Nephron (organoid): ENCODE data around the gene TPSD1.

Experiments used
- H3K27ac Mint-ChIP-seq, 3 experiments: 2 replicates each; pipeline ENCODE4 v1.8.0; 2020; ENCODE audit warnings: mixed read lengths in 3 of 3, mild to moderate bottlenecking in 2 of 3, moderate library complexity in 1 of 3
- H3K27me3 Mint-ChIP-seq: 2 replicates; pipeline ENCODE4 v1.8.0; 2021; ENCODE audit warnings: low read depth, mild to moderate bottlenecking, moderate library complexity, mixed read lengths
- H3K36me3 Mint-ChIP-seq: 2 replicates; pipeline ENCODE4 v1.8.0; 2020; ENCODE audit warnings: low read depth, mixed read lengths
- H3K4me1 Mint-ChIP-seq: 2 replicates; pipeline ENCODE4 v1.8.0; 2020; ENCODE audit warnings: mixed read lengths
- H3K4me3 Mint-ChIP-seq, 3 experiments: 2 replicates each; pipeline ENCODE4 v1.8.0; 2020; ENCODE audit warnings: mild to moderate bottlenecking in 3 of 3, mixed read lengths in 3 of 3, moderate library complexity in 2 of 3
- H3K9me3 Mint-ChIP-seq: 2 replicates; pipeline ENCODE4 v1.8.0; 2020; ENCODE audit warnings: mixed read lengths
- TF ChIP-seq, protein P1 (sequence below), 3 experiments: fragments of 200-600 bp; sonication (generic); IDR thresholded peaks; one replicate each; pipeline ENCODE4 v1.5.0; 2021; ENCODE audit warnings: antibody characterized with exemption in 3 of 3; ENCODE audit not compliant: unreplicated experiment in 3 of 3

The TPSD1 gene

DNA sequence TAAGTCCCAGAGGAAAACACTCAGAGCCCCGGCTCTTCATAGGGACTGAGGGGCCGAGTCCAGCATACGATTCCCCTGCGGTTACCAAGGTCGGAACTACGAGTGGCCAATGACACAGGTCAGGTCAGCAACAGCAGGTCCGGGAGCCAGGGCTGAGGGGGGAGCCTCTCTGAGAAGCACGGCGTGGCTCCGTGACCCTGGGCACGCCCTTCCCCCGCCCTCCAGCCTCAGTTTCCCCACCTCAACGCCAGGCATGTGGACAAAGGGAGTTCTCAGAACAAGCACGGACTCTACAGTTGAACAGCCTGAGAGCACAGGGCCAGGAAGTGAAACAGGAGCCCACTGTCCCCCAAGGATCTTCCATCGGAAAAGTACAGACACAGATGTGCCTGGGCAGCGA, 25.6 kb downstream of the TPSD1 start:
- Mint-ChIP-seq H3K4me1 (peaks cover 19% of the 10 kb centered on the region), H3K36me3 (no peaks in the 10 kb centered on the region), H3K27me3 (peaks cover 14% of the 10 kb centered on the region), H3K4me3 (no peak overlapping the region), H3K9me3 (no peaks in the 10 kb centered on the region), H3K27ac (no peak overlapping the region)
- TF ChIP-seq, protein P1, sequence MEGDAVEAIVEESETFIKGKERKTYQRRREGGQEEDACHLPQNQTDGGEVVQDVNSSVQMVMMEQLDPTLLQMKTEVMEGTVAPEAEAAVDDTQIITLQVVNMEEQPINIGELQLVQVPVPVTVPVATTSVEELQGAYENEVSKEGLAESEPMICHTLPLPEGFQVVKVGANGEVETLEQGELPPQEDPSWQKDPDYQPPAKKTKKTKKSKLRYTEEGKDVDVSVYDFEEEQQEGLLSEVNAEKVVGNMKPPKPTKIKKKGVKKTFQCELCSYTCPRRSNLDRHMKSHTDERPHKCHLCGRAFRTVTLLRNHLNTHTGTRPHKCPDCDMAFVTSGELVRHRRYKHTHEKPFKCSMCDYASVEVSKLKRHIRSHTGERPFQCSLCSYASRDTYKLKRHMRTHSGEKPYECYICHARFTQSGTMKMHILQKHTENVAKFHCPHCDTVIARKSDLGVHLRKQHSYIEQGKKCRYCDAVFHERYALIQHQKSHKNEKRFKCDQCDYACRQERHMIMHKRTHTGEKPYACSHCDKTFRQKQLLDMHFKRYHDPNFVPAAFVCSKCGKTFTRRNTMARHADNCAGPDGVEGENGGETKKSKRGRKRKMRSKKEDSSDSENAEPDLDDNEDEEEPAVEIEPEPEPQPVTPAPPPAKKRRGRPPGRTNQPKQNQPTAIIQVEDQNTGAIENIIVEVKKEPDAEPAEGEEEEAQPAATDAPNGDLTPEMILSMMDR (IDR thresholded peaks at IDR 0.05; ENCODE audit: unreplicated experiment in 3 of 3), result no peak

DNA sequence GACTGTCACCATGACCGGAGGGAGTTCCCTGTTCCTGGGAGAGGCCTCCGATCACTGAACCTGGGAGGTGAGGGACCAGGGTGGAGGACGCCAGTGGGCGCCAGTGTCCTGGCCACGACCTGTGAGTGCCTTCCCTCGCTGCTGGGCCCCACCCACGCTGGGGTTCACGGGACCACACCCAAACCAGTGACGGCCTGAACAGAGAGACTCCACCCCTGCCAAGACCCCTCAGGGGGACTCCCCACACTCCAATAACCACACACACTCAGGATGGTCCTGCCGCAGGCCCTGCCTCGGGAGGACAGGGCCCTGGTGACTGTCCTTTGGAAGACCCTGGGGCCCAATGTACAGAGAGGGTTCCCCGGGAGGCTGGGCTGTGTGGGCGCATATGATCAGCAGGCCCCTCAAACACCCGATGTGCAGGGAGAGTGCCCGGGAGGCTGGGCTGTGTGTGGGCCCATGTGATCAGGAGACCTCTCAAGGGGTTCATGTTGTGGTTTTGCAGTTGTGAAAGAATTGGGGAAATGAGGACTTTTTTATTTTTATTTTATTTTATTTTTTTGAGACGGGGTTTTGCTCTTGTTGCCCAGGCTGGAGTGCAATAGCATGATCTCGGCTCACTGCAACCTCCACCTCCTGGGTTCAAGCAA, 26.6 kb downstream of the TPSD1 start:
- H3K27me3 Mint-ChIP-seq, result peaks cover 13% of the 10 kb centered on the region
- no peak overlapping the region for H3K4me3 Mint-ChIP-seq
- peaks cover 19% of the 10 kb centered on the region for H3K4me1 Mint-ChIP-seq
- H3K27ac Mint-ChIP-seq, result no peak overlapping the region
- no peaks in the 10 kb centered on the region for H3K9me3 Mint-ChIP-seq
- no peaks in the 10 kb centered on the region for H3K36me3 Mint-ChIP-seq
- TF ChIP-seq, protein P1 (IDR thresholded peaks at IDR 0.05; ENCODE audit: unreplicated experiment in 3 of 3), result no peak

DNA sequence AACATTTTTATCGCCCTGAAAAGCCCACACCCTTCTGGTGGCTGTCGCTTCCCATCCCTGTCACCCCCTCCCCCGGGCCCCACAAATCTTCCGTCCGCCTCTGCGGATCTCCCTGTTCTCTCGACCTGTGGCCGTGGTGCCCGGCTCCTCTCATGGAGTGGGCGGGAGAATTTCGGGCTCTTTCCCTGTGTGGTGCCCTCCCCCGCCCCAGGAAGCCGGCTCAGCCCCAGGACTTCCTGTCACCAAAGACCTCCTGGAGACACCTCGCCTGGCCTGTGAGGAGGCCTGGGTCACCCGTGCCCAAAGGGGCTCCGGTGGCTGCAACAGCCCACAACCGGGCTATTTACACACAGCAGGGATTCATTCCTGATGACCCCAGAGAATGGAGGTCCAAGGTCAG, 27.4 kb downstream of the TPSD1 start:
- Mint-ChIP-seq H3K27ac (no peak overlapping the region), H3K4me1 (peaks cover 27% of the 10 kb centered on the region), H3K27me3 (peaks cover 18% of the 10 kb centered on the region), H3K9me3 (no peaks in the 10 kb centered on the region), H3K4me3 (no peak overlapping the region), H3K36me3 (no peaks in the 10 kb centered on the region)
- TF ChIP-seq, protein P1 (IDR thresholded peaks at IDR 0.05; ENCODE audit: unreplicated experiment in 3 of 3), result no peak

DNA sequence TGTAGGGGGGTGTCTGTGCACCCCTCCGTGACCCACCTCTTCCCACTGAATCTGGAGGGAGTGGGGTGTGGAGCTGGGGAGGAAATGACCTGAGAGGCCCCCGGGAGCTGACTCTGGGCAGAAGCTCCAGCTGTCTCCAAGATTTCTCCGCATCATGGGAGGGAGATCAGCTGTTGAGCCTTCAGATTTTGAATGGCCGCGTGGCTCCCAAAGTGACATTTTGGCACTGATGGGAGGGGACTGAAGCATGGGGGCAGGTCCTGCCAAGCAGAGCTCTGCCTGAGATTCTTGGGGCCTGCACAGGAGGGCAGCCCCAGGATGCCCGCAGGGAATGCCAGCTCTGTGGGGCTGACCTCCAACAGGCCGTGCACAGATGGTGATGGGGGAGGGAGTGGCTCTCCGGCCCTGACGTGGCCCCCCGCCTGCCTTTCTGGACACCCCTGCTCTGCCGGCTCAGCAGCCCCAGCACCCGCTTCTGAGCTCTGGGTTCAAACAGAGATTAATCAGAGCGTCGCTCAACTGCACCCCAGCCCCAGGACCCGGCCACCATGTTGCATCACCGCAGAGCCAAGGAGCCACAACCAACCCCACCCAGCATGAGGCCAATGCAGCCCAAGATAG, 28.2 kb downstream of the TPSD1 start:
- Mint-ChIP-seq H3K4me1 (peaks cover 27% of the 10 kb centered on the region), H3K27ac (no peak overlapping the region), H3K36me3 (no peaks in the 10 kb centered on the region), H3K4me3 (no peak overlapping the region), H3K9me3 (no peaks in the 10 kb centered on the region), H3K27me3 (peaks cover 20% of the 10 kb centered on the region)
- TF ChIP-seq, protein P1 (IDR thresholded peaks at IDR 0.05; ENCODE audit: unreplicated experiment in 3 of 3), result no peak

DNA sequence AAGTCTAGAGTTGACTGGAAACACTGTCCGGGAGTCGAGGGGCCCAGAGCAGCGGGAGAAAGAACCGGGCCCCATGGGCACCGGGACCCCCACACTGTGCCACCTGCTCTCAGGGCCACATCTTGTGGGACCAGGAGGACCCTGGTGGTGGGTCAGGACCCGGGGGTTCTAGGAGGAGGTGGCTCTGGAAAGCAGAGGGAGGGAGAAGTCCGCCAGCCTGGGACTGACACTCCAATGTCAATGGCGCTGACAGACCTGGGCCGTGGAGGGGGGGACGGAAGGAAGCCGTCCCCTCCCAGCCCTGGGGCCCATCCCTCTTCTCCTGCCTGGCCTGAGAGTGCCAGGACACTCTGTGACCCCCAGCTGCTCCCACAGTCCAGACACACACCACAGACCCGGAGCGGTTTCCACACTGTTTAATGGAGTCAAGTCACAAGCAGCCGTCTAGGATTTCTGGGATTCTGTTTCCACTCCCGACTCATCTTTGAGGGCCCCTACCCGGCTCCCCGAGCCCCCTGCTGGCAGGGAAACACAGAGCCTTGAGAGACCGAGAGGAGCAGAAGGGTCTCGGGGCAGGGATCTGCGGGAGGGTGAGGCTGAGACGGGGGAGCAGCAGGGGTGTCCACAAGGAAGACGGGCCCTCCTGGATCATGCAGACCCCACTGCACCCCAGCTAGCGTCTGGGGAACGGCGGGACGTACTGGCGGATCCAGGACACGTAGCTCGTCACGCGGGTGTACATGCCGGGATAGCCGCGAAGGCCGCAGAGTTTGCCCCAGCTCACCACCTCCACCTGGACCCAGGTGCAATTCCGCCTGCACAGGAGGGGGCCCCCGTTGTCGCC, 30.0 kb downstream of the TPSD1 start:
- no peaks in the 10 kb centered on the region for H3K36me3 Mint-ChIP-seq
- no peaks in the 10 kb centered on the region for H3K9me3 Mint-ChIP-seq
- peak overlapping the region in 1 of 3 experiments; percentile 55 for H3K27ac Mint-ChIP-seq
- TF ChIP-seq, protein P1 (IDR thresholded peaks at IDR 0.05; ENCODE audit: unreplicated experiment in 3 of 3), result peak in 1 of 3 experiments; percentile 38
- no peak overlapping the region for H3K4me3 Mint-ChIP-seq
- H3K4me1 Mint-ChIP-seq, result peaks cover 27% of the 10 kb centered on the region
- H3K27me3 Mint-ChIP-seq, result peaks cover 35% of the 10 kb centered on the region
